ENCODE results near the gene RAPGEF6.

GRCh38 chr5:131382407-131383395 is 252.3 kb downstream of the RAPGEF6 start:
- TF ChIP-seq RAD21 (conservative IDR thresholded peaks at IDR 0.05) (no peak), EP300 (conservative IDR thresholded peaks at IDR 0.05; ENCODE audit: poor library complexity, severe bottlenecking) (no peak), REST (IDR thresholded peaks at IDR 0.05; ENCODE audit: borderline replicate concordance) (no peak), CTCF (IDR thresholded peaks at IDR 0.05; ENCODE audit: poor library complexity, severe bottlenecking) (peak; percentile 33), POLR2AphosphoS5 (IDR thresholded peaks at IDR 0.05) (no peak), TAF1 (IDR thresholded peaks at IDR 0.05; ENCODE audit: low read depth) (no peak), EZH2 (IDR thresholded peaks at IDR 0.05; ENCODE audit: borderline replicate concordance, insufficient read depth, low read length, poor library complexity, severe bottlenecking) (no peak), SMC3 (conservative IDR thresholded peaks at IDR 0.05; ENCODE audit: poor library complexity) (no peak)

Data from neural cell (in vitro differentiated cells).